Gastroesophageal sphincter (tissue), 4 donors: Measurements from ENCODE around the gene CCS. TPM values are rescaled to one million over a fixed set of nuclear protein-coding genes. Genes with fewer than 3 reads are reported as not detected.
A peak's percentile ranks its signal among the peaks of the same experiment; 100 is the strongest.

Experiments
- ATAC-seq: fragments of 150-250 bp; one replicate; pipeline ENCODE4 v1.9.1; 2016; ENCODE audit warnings: mild to moderate bottlenecking, moderate library complexity
- H3K27ac ChIP-seq, 4 donors: fragments of 200-600 bp; sonication (generic) in 3 of 4; 1 replicate in 3 of 4; 2 replicates in 1 of 4; pipeline ENCODE4 v1.5.1; 2016 to 2019
- H3K27me3 ChIP-seq: fragments of 200-600 bp; sonication (generic); one replicate; pipeline ENCODE4 v1.5.1; 2019
- H3K36me3 ChIP-seq, 2 donors: fragments of 200-600 bp; sonication (generic); one replicate each; pipeline ENCODE4 v1.5.1; 2019; ENCODE audit warnings: control low read depth in 1 of 2
- H3K4me1 ChIP-seq, 3 donors: fragments of 200-600 bp; sonication (generic); 1 replicate in 2 of 3; 2 replicates in 1 of 3; pipeline ENCODE4 v1.5.1; 2016 to 2019; ENCODE audit warnings: control low read depth in 2 of 3
- H3K4me3 ChIP-seq, 2 donors: fragments of 200-600 bp; sonication (generic); one replicate each; pipeline ENCODE4 v1.5.1; 2019; ENCODE audit warnings: mild to moderate bottlenecking in 1 of 2, moderate library complexity in 1 of 2
- H3K9me3 ChIP-seq, 3 donors: fragments of 200-600 bp; sonication (generic); one replicate each; pipeline ENCODE4 v1.5.1; 2017 to 2019; ENCODE audit warnings: control low read depth in 2 of 3
- EP300 ChIP-seq: sonication (generic); formaldehyde crosslinking; IDR thresholded peaks from one replicate; pipeline ENCODE4 v1.6.1; 2017; ENCODE audit warnings: antibody characterized with exemption, mild to moderate bottlenecking
- POLR2A ChIP-seq, 2 donors: fragments of 450-650 bp; IDR thresholded peaks; one replicate each; pipeline ENCODE4 v1.6.1; 2017; ENCODE audit warnings: antibody characterized with exemption in 2 of 2, mild to moderate bottlenecking in 2 of 2, moderate library complexity in 1 of 2
- POLR2AphosphoS5 ChIP-seq: sonication (generic); formaldehyde crosslinking; IDR thresholded peaks from one replicate; pipeline ENCODE4 v1.6.1; 2017; ENCODE audit warnings: antibody characterized with exemption
- WGBS, 2 donors: methylation state at CpG; one replicate each; pipeline ENCODE4 v1.1.5; 2018; ENCODE audit warnings: low coverage in 1 of 2; 5-methylcytosine and 5-hydroxymethylcytosine counted together
- total RNA-seq, 4 donors: library from RNA; depleted of rRNA; stranded (reverse); fragments of >200 nt; gene quantifications; one replicate each; pipeline ENCODE4 v1.1.0, GENCODE V29; 2016
- TF ChIP-seq, protein P1 (sequence below), 4 experiments: fragments of 200-600 bp in 2 of 4; fragments of 450-650 bp in 2 of 4; sonication (generic) in 1 of 4; IDR thresholded peaks; one replicate each; pipeline ENCODE4 v1.5.1; 2017 to 2019; ENCODE audit warnings: antibody characterized with exemption in 4 of 4, mild to moderate bottlenecking in 2 of 4, moderate library complexity in 2 of 4

Gene CCS
- total RNA-seq, 4 donors from 2014 or later, result 28.1 to 41.7 (median 33.9) TPM

DNA sequence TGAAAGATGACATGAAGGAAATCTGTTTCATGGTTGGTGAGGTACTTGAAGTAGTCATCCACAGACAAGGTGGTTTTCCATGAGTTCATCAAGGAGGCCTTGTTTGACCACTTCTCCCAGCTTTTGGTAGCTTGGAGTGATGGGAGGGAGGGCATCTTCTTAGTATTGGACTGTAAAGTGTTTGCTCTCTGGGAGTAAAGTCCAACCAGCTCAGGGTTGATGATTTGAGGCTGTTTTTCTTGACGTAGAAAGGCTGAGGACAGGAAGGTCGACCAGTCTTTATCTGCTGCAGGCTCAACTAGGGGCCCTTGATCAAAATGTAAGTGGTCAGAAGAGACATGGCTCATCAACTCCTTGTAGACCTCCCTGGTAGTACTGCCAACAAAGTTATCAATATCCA is 1.8 kb upstream of the CCS start:
- no peak for ATAC-seq
- H3K36me3 ChIP-seq, result no peaks in the 10 kb centered on the region
- H3K27ac ChIP-seq, result no peak overlapping the region
- no peaks in the 10 kb centered on the region for H3K27me3 ChIP-seq
- peaks cover 0 to 39% (median 32%) of the 10 kb centered on the region in 3 donors for H3K4me1 ChIP-seq
- no peak overlapping the region for H3K4me3 ChIP-seq
- 100% methylated on average over 1 of the region's 2 CpGs; no CpG with 5 or more reads in 1 of the 2 donors for WGBS, 2 donors
- H3K9me3 ChIP-seq, result no peaks in the 10 kb centered on the region
- no peak for TF ChIP-seq EP300
- TF ChIP-seq POLR2A (IDR thresholded peaks at IDR 0.05), result no peak
- TF ChIP-seq, protein P1, sequence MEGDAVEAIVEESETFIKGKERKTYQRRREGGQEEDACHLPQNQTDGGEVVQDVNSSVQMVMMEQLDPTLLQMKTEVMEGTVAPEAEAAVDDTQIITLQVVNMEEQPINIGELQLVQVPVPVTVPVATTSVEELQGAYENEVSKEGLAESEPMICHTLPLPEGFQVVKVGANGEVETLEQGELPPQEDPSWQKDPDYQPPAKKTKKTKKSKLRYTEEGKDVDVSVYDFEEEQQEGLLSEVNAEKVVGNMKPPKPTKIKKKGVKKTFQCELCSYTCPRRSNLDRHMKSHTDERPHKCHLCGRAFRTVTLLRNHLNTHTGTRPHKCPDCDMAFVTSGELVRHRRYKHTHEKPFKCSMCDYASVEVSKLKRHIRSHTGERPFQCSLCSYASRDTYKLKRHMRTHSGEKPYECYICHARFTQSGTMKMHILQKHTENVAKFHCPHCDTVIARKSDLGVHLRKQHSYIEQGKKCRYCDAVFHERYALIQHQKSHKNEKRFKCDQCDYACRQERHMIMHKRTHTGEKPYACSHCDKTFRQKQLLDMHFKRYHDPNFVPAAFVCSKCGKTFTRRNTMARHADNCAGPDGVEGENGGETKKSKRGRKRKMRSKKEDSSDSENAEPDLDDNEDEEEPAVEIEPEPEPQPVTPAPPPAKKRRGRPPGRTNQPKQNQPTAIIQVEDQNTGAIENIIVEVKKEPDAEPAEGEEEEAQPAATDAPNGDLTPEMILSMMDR (IDR thresholded peaks at IDR 0.05), result no peak
- no peak for TF ChIP-seq POLR2AphosphoS5

DNA sequence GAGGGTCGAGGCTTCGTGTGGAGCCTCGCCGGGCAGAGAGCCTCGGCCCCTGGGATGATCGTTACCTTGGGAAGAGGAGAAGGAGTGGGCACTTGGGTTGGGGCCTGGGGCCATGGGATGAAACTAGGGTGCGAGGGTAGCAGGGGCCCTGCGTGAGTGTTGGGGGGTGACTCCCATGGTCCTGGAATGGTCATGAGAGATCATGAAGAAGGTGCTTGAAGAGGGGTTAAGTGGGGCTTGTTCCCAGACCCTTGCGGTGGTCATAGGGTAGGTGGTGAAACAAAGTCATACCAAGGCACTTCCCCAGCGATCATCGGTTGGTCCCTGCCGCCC is 284 bp downstream of the CCS start:
- Histone ChIP-seq H3K36me3 (no peaks in the 10 kb centered on the region), H3K4me3 (peak overlapping the region; percentile 61 to 72), H3K4me1 (peaks cover 0 to 45% (median 32%) of the 10 kb centered on the region in 3 donors), H3K9me3 (no peaks in the 10 kb centered on the region), H3K27ac (peak overlapping the region; percentile 65 to 88 (median 87)), H3K27me3 (no peaks in the 10 kb centered on the region)
- TF ChIP-seq EP300, result no peak
- no peak for TF ChIP-seq POLR2AphosphoS5
- TF ChIP-seq, protein P1 (IDR thresholded peaks at IDR 0.05), result no peak
- TF ChIP-seq POLR2A (IDR thresholded peaks at IDR 0.05), result no peak
- no peak for ATAC-seq
- WGBS, 2 donors, result 20% methylated on average over 4 of the region's 12 CpGs; no CpG with 5 or more reads in 1 of the 2 donors

DNA sequence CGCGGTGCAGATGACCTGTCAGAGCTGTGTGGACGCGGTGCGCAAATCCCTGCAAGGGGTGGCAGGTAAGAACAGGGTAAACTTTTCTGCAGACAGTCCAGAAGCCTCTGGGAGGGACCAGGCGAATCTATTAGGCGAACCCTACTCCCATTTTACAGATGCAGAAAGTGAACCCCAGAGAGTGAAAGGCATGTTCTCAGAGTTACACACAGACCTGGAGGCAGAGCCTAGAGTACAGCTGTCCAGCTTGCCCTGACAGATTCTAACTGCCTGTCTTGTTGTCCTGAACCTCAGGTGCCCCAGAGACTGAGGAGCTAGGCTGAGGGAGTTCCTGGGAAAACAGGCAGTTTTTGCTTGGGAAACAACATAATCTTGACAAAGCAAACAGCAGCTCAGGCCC is 665 bp downstream of the CCS start:
- no peaks in the 10 kb centered on the region for H3K36me3 ChIP-seq
- peak overlapping the region; percentile 61 to 72 for H3K4me3 ChIP-seq
- 49% methylated on average over 7 of the region's 7 CpGs; no CpG with 5 or more reads in 1 of the 2 donors for WGBS, 2 donors
- H3K9me3 ChIP-seq, result no peaks in the 10 kb centered on the region
- no peaks in the 10 kb centered on the region for H3K27me3 ChIP-seq
- TF ChIP-seq, protein P1 (IDR thresholded peaks at IDR 0.05), result no peak
- TF ChIP-seq POLR2A (IDR thresholded peaks at IDR 0.05) (no peak), POLR2AphosphoS5 (no peak), EP300 (no peak)
- H3K27ac ChIP-seq, result peak overlapping the region; percentile 65 to 88 (median 87)
- peaks cover 0 to 45% (median 32%) of the 10 kb centered on the region in 3 donors for H3K4me1 ChIP-seq
- ATAC-seq, result no peak

DNA sequence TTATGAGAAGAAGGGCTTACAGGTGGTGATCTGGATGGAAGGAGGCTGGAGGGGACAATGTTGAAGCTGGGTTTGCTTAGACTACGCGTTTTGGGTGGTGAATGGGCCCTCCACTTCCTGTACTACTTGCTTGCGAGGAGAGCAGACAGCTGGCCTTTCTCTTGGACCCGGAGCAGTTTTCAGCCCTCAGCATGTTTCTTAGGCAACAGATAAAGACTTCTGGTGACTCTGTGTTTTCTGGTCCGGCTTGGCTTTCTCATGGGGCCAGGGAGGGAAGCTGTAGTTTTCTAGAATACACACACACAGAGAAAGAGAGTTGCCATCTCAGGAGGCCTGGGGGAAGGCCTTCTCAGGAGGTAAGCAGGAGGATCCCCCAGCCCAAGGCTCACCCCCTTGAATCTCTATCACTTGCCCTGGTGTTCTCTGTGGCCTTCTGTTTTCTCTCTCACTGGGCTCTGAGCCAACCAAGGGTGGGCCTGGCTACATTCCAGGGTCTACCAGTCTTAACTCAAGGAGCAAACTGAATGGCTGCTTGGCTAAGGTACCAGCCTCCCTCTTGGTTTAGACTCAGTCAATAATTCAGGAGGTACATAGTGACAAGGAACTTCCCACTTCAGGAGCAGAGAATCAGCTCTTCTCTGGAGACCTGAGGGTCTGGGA is 2.4 kb downstream of the CCS start:
- peak overlapping the region in 3 of 4 donors; percentile 64 to 70 (median 67) for H3K27ac ChIP-seq
- ATAC-seq, result no peak
- peaks cover 0 to 45% (median 32%) of the 10 kb centered on the region in 3 donors for H3K4me1 ChIP-seq

More for the DNA sequence above, 2.4 kb downstream of the CCS start:
- TF ChIP-seq EP300 (no peak), POLR2A (IDR thresholded peaks at IDR 0.05) (no peak), POLR2AphosphoS5 (no peak)
- TF ChIP-seq, protein P1 (IDR thresholded peaks at IDR 0.05), result no peak
- no peaks in the 10 kb centered on the region for H3K27me3 ChIP-seq
- H3K4me3 ChIP-seq, result no peak overlapping the region
- peaks cover 0 to 16% of the 10 kb centered on the region in 2 donors for H3K36me3 ChIP-seq
- 21 to 29% methylated on average over 4 of the region's 5 CpGs for WGBS, 2 donors
- no peaks in the 10 kb centered on the region for H3K9me3 ChIP-seq
